Naive thymus-derived CD4-positive, alpha-beta T cell (primary cell): ENCODE data around the gene SPTBN5. TPM values are rescaled to one million over a fixed set of nuclear protein-coding genes. Genes with fewer than 3 reads are reported as not detected.

Experiments
- ATAC-seq: fragments of 150-1000 bp; cut with Tn5 transposase; 2 replicates; pipeline ENCODE4 v1.10.0; 2021; ENCODE audit warnings: mild to moderate bottlenecking, moderate library complexity
- CTCF ChIA-PET: fragments of 350-600 bp; sonication (Branson Sonifier 250); formaldehyde crosslinking; loops from one replicate; lab custom pipeline; 2021; ENCODE audit warnings: antibody characterized with exemption; lab: Charles Lee
- POLR2A ChIA-PET: fragments of 350-600 bp; sonication (Branson Sonifier 250); formaldehyde crosslinking; loops from one replicate; lab custom pipeline; 2021; ENCODE audit warnings: antibody characterized with exemption, inconsistent platforms; lab: Charles Lee
- DNase-seq, 9 donors: peaks; one replicate each; pipeline versions ENCODE4 v3.0.0 to v3.0.0-alpha.2; 2020 to 2022; ENCODE audit warnings: mixed read lengths in 1 of 9
- H3K27ac ChIP-seq: one replicate; pipeline ENCODE4 v1.7.0; 2013; ENCODE audit warnings: mild to moderate bottlenecking, low read depth, low read length, moderate library complexity
- H3K27me3 ChIP-seq, 2 donors: one replicate each; pipeline ENCODE4 v1.7.0; 2013; ENCODE audit warnings: low read length in 2 of 2, mild to moderate bottlenecking in 2 of 2, moderate library complexity in 2 of 2; ENCODE audit not compliant: control insufficient read depth in 2 of 2, insufficient read depth in 2 of 2
- H3K36me3 ChIP-seq, 3 experiments: 1 replicate in 2 of 3; 2 replicates in 1 of 3; pipeline ENCODE4 v1.7.0; 2013; ENCODE audit warnings: low read length in 3 of 3, mild to moderate bottlenecking in 3 of 3, moderate library complexity in 1 of 3; ENCODE audit not compliant: insufficient read depth in 3 of 3, control insufficient read depth in 2 of 3
- H3K4me1 ChIP-seq, 2 donors: one replicate each; pipeline ENCODE4 v1.7.0; 2013; ENCODE audit warnings: low read length in 2 of 2, mild to moderate bottlenecking in 2 of 2, moderate library complexity in 1 of 2; ENCODE audit not compliant: control insufficient read depth in 2 of 2, insufficient read depth in 2 of 2
- H3K4me3 ChIP-seq: 2 replicates; pipeline ENCODE4 v1.7.0; 2013; ENCODE audit warnings: mild to moderate bottlenecking, low read length
- H3K9me3 ChIP-seq, 3 experiments: 1 replicate in 2 of 3; 2 replicates in 1 of 3; pipeline ENCODE4 v1.7.0; 2013; ENCODE audit warnings: low read length in 3 of 3; ENCODE audit not compliant: control insufficient read depth in 2 of 3
- H3K27ac Mint-ChIP-seq, 9 donors: one replicate each; pipeline ENCODE4 v1.8.0; 2020 to 2022; ENCODE audit warnings: mixed read lengths in 9 of 9, mild to moderate bottlenecking in 8 of 9, moderate library complexity in 5 of 9, inconsistent platforms in 2 of 9
- H3K27me3 Mint-ChIP-seq, 5 donors: one replicate each; pipeline ENCODE4 v1.8.0; 2021 to 2022; ENCODE audit warnings: mixed read lengths in 5 of 5, mild to moderate bottlenecking in 1 of 5
- H3K36me3 Mint-ChIP-seq, 5 donors: one replicate each; pipeline ENCODE4 v1.8.0; 2020 to 2022; ENCODE audit warnings: mixed read lengths in 5 of 5, mild to moderate bottlenecking in 3 of 5, inconsistent platforms in 1 of 5
- H3K4me1 Mint-ChIP-seq, 7 donors: one replicate each; pipeline ENCODE4 v1.8.0; 2020 to 2022; ENCODE audit warnings: mixed read lengths in 7 of 7, mild to moderate bottlenecking in 3 of 7, inconsistent platforms in 1 of 7
- H3K4me3 Mint-ChIP-seq, 10 donors: one replicate each; pipeline ENCODE4 v1.8.0; 2020 to 2022; ENCODE audit warnings: mild to moderate bottlenecking in 10 of 10, mixed read lengths in 10 of 10, moderate library complexity in 6 of 10, inconsistent platforms in 2 of 10
- H3K9me3 Mint-ChIP-seq, 11 donors: one replicate each; pipeline ENCODE4 v1.8.0; 2020 to 2022; ENCODE audit warnings: mixed read lengths in 11 of 11, mild to moderate bottlenecking in 4 of 11, inconsistent platforms in 1 of 11, moderate library complexity in 1 of 11
- intact Hi-C, 2 donors: fragments of 100-400 bp; cut with micrococcal nuclease; formaldehyde crosslinking; loops; one replicate each; pipeline ENCODE4 v1.15.1; 2023
- polyA plus RNA-seq, 2 donors: library from polyadenylated mRNA; unstranded; fragments of 300-500 nt; fragmentation: Illumina TruSeq; gene quantifications; one replicate each; pipeline ENCODE4 v1.2.3, GENCODE V29; 2021
- total RNA-seq, 6 experiments: library from RNA in 5 of 6; stranded (reverse) in 5 of 6; gene quantifications; 1 replicate in 5 of 6; 2 replicates in 1 of 6; pipeline ENCODE4 v1.2.3 and lab custom pipeline; 2021 to 2026

SPTBN5 gene
- total and polyA plus RNA-seq, 7 experiments from 2014 or later, result 0.12 to 2.7 (median 1.7) TPM; not detected in 1

GRCh38 chr15:41897363-41897799 is 3.5 kb upstream of the SPTBN5 start:
- ChIA-PET CTCF (interaction anchor here (0.9 kb wide), 1 partner anchor 125 kb away, joined by 6 read pairs; no protein-coding TSS in a partner anchor), POLR2A (interaction anchor here (1.1 kb wide), 1 partner anchor 40 kb away, joined by 3 read pairs; no protein-coding TSS in a partner anchor)
- peak overlapping the region in 3 of 10 donors; percentile 3 to 14 (median 13) for H3K4me3 Mint-ChIP-seq

GRCh38 chr15:41896566-41896965 is 2.7 kb upstream of the SPTBN5 start:
- Mint-ChIP-seq H3K4me3 (peak overlapping the region in 3 of 10 donors; percentile 29 to 55 (median 40)), H3K9me3 (no peaks in the 10 kb centered on the region), H3K27me3 (no peaks in the 10 kb centered on the region), H3K36me3 (peaks cover 0 to 10% (median 0%) of the 10 kb centered on the region in 5 donors), H3K27ac (peak overlapping the region; percentile 78 to 99 (median 97)), H3K4me1 (peaks cover 14 to 46% (median 38%) of the 10 kb centered on the region in 7 donors)
- H3K9me3 ChIP-seq, result no peaks in the 10 kb centered on the region
- ATAC-seq (no peak), DNase-seq (no peak)
- H3K4me1 ChIP-seq, result peaks cover 30 to 35% of the 10 kb centered on the region in 2 donors
- H3K27ac ChIP-seq, result peak overlapping the region; percentile 80
- intact Hi-C loops, result no loop called here
- CTCF ChIA-PET, result interaction anchor here (2.3 to 2.7 kb wide), 2 partner anchors 9 to 86 kb away, joined by 13 to 22 read pairs; no protein-coding TSS in a partner anchor
- POLR2A ChIA-PET, result interaction anchor here (1.1 to 2.1 kb wide), 4 partner anchors 10 to 122 kb away, joined by 3 to 13 read pairs (median 6); partner anchors contain the start of gene MAPKBP1
- no peak overlapping the region for H3K4me3 ChIP-seq
- H3K27me3 ChIP-seq, result no peaks in the 10 kb centered on the region
- H3K36me3 ChIP-seq, result peaks cover 0 to 8% (median 0%) of the 10 kb centered on the region in 3 experiments

More at GRCh38 chr15:41897363-41897799, 3.5 kb upstream of the SPTBN5 start:
- intact Hi-C loops, result no loop called here
- Histone ChIP-seq H3K27ac (peak overlapping the region; percentile 80), H3K4me3 (no peak overlapping the region), H3K4me1 (peaks cover 27 to 33% of the 10 kb centered on the region in 2 donors), H3K27me3 (no peaks in the 10 kb centered on the region), H3K9me3 (no peaks in the 10 kb centered on the region), H3K36me3 (peaks cover 0 to 8% (median 0%) of the 10 kb centered on the region in 3 experiments)
- peak overlapping the region; percentile 47 to 99 (median 97) for H3K27ac Mint-ChIP-seq
- no peaks in the 10 kb centered on the region for H3K27me3 Mint-ChIP-seq
- ATAC-seq (no peak), DNase-seq (no peak)
- H3K36me3 Mint-ChIP-seq, result peaks cover 0 to 18% (median 0%) of the 10 kb centered on the region in 5 donors
- no peaks in the 10 kb centered on the region for H3K9me3 Mint-ChIP-seq
- peaks cover 13 to 42% (median 38%) of the 10 kb centered on the region in 7 donors for H3K4me1 Mint-ChIP-seq

- no peak for ATAC-seq
- Histone ChIP-seq H3K4me1 (peaks cover 30 to 35% of the 10 kb centered on the region in 2 donors), H3K36me3 (peaks cover 0 to 8% (median 0%) of the 10 kb centered on the region in 3 experiments), H3K27me3 (no peaks in the 10 kb centered on the region), H3K27ac (peak overlapping the region; percentile 80), H3K4me3 (no peak overlapping the region), H3K9me3 (no peaks in the 10 kb centered on the region)
- DNase-seq, result no peak
- CTCF ChIA-PET, result interaction anchor here (1.1 to 2.7 kb wide), 5 partner anchors 9 to 86 kb away, joined by 3 to 22 read pairs (median 5); no protein-coding TSS in a partner anchor
- H3K9me3 Mint-ChIP-seq, result no peaks in the 10 kb centered on the region
- peak overlapping the region; percentile 78 to 99 (median 97) for H3K27ac Mint-ChIP-seq
- intact Hi-C loops, result loop anchor here (1.0 to 2.0 kb wide), 3 partner anchors 41 to 68 kb away; partner anchors contain the start of gene JMJD7 (in 2 of the 2)
- POLR2A ChIA-PET, result interaction anchor here (0.6 to 2.1 kb wide), 9 partner anchors 7 to 377 kb away, joined by 3 to 13 read pairs (median 4); partner anchors contain the start of genes EHD4, GANC, MAPKBP1 and TMEM87A
- no peaks in the 10 kb centered on the region for H3K27me3 Mint-ChIP-seq
- peaks cover 0 to 4% (median 0%) of the 10 kb centered on the region in 5 donors for H3K36me3 Mint-ChIP-seq
- H3K4me3 Mint-ChIP-seq, result peak overlapping the region in 4 of 10 donors; percentile 3 to 55 (median 34)
- peaks cover 14 to 46% (median 38%) of the 10 kb centered on the region in 7 donors for H3K4me1 Mint-ChIP-seq
These were observed 2.1 kb upstream of the SPTBN5 start for GRCh38 chr15:41895957-41896356.

- H3K4me1 ChIP-seq, result peaks cover 30 to 35% of the 10 kb centered on the region in 2 donors
- H3K27me3 ChIP-seq, result no peaks in the 10 kb centered on the region
- POLR2A ChIA-PET, result interaction anchor here (0.6 to 2.1 kb wide), 10 partner anchors 8 to 378 kb away, joined by 3 to 13 read pairs (median 4); partner anchors contain the start of genes EHD4, GANC, MAPKBP1 and TMEM87A
- ATAC-seq, result no peak
- Mint-ChIP-seq H3K27me3 (no peaks in the 10 kb centered on the region), H3K36me3 (peaks cover 0 to 4% (median 0%) of the 10 kb centered on the region in 5 donors), H3K4me3 (peak overlapping the region; percentile 37 to 78 (median 70)), H3K9me3 (no peaks in the 10 kb centered on the region), H3K27ac (peak overlapping the region; percentile 91 to 99 (median 97)), H3K4me1 (peaks cover 14 to 46% (median 38%) of the 10 kb centered on the region in 7 donors)
- H3K36me3 ChIP-seq, result peaks cover 0 to 4% (median 0%) of the 10 kb centered on the region in 3 experiments
- no peak for DNase-seq
- peak overlapping the region; percentile 27 for H3K4me3 ChIP-seq
- no peaks in the 10 kb centered on the region for H3K9me3 ChIP-seq
- intact Hi-C loops, result loop anchor here (1.0 to 2.0 kb wide), 3 partner anchors 41 to 67 kb away; partner anchors contain the start of gene JMJD7 (in 2 of the 2)
- H3K27ac ChIP-seq, result peak overlapping the region; percentile 80
- CTCF ChIA-PET, result interaction anchor here (0.9 to 4.8 kb wide), 8 partner anchors 10 to 355 kb away, joined by 3 to 25 read pairs (median 6); partner anchors contain the start of gene MAPKBP1
These were observed 1.6 kb upstream of the SPTBN5 start for GRCh38 chr15:41895491-41895890.

GRCh38 chr15:41894791-41895463 is 1.1 kb upstream of the SPTBN5 start:
- peaks cover 14 to 46% (median 38%) of the 10 kb centered on the region in 7 donors for H3K4me1 Mint-ChIP-seq

More at GRCh38 chr15:41894791-41895463, 1.1 kb upstream of the SPTBN5 start:
- Mint-ChIP-seq H3K36me3 (peaks cover 0 to 4% (median 0%) of the 10 kb centered on the region in 5 donors), H3K27ac (peak overlapping the region; percentile 91 to 99 (median 97)), H3K27me3 (no peaks in the 10 kb centered on the region), H3K4me3 (peak overlapping the region; percentile 37 to 78 (median 70)), H3K9me3 (no peaks in the 10 kb centered on the region)
- Histone ChIP-seq H3K36me3 (no peaks in the 10 kb centered on the region), H3K9me3 (no peaks in the 10 kb centered on the region), H3K27me3 (no peaks in the 10 kb centered on the region), H3K4me3 (peak overlapping the region; percentile 27), H3K4me1 (peaks cover 30 to 35% of the 10 kb centered on the region in 2 donors), H3K27ac (peak overlapping the region; percentile 80)
- ATAC-seq (peak; percentile 98), DNase-seq (peak; percentile 67 to 88 (median 80))
- ChIA-PET CTCF (interaction anchor here (0.9 to 4.8 kb wide), 9 partner anchors 10 to 354 kb away, joined by 3 to 25 read pairs (median 5); partner anchors contain the start of gene MAPKBP1), POLR2A (interaction anchor here (0.6 to 2.8 kb wide), 13 partner anchors 8 to 596 kb away, joined by 3 to 13 read pairs (median 4); partner anchors contain the start of genes EHD4, GANC, MAPKBP1 and TMEM87A)
- intact Hi-C loops, result loop anchor here (1.0 to 2.0 kb wide), 7 partner anchors 9 to 121 kb away; partner anchors contain the start of genes JMJD7 (in 2 of the 2), EHD4 (in 1 of the 2) and MAPKBP1 (in 1 of the 2)
